ENCODE measurements around the gene TPTE. TPM values are rescaled to one million over a fixed set of nuclear protein-coding genes. Genes with fewer than 3 reads are reported as not detected.
"Not testable (repeated sequence)": the region's sequence is repeated elsewhere in the genome, so short reads cannot be mapped to it uniquely, and the experiment has no call there.

TPTE gene
- total RNA-seq, 2 experiments from 2014 or later, result not detected

DNA sequence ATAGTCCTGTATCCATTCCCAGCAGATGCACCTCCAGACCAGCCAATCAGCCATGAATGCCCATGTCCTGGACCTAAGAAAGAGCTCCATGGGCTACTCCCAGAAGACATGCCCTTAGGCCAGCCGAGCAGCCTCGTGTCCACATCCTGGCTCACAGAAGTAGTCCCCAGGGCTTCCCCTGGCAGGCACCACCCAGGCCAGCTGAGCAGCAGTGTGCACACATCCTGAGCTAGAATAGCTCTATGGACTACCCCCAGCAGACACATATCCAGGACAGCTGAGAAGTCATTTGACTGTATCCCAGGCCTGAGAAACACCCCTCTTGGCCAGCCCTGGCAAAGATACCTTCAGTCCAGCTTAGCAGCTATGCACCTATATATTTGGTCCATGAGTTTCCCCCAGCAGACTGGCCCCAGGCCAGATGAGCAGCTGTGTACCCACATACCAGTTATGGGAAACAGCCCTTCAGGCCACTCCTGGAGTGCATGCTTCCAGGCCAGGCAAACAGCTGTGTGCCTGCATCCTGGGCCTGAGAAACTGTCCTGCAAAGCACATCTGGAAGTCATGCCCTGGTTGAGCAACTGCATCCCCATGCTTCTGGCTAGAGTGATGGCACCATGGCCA, 27.1 kb downstream of the TPTE start:
- H3K4me3 Mint-ChIP-seq; H3K36me3 Mint-ChIP-seq (ENCODE audit: low read depth); intact Hi-C loops (cut with micrococcal nuclease); DNase-seq; H3K27me3 Mint-ChIP-seq (ENCODE audit: low read depth); H3K27ac Mint-ChIP-seq; H3K4me1 Mint-ChIP-seq (ENCODE audit: low read depth); CTCF ChIA-PET: not testable (repeated sequence)
- peaks cover 31% of the 10 kb centered on the region for H3K9me3 Mint-ChIP-seq

DNA sequence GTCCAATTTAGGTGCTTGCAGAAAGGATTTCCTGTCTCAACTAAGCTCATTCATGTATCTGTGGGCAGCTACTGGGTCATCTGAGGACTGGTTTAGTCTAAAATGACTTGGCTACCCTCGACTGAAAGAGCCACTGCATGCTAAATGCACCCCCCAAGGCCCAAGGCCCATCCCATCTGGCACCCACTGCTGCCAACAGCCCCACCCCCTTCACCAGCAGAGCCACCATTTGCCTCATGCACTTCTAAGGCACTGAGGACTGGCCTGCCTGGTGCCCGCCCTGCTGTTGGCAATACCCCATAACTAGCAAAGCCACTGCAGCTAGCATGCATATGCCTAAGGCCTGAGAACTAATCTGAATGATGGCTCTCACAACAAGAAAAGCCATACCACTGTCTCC, 49.4 kb downstream of the TPTE start:
- H3K4me3 Mint-ChIP-seq; H3K36me3 Mint-ChIP-seq (ENCODE audit: low read depth); DNase-seq; intact Hi-C loops (cut with micrococcal nuclease); H3K27me3 Mint-ChIP-seq (ENCODE audit: low read depth); H3K27ac Mint-ChIP-seq; H3K4me1 Mint-ChIP-seq (ENCODE audit: low read depth); CTCF ChIA-PET: not testable (repeated sequence)
- H3K9me3 Mint-ChIP-seq, result peaks cover 17% of the 10 kb centered on the region

GRCh38 chr21:10574531-10575310, 53.3 kb downstream of the TPTE start:
- H3K36me3 Mint-ChIP-seq (ENCODE audit: low read depth); H3K4me3 Mint-ChIP-seq; DNase-seq; H3K27me3 Mint-ChIP-seq (ENCODE audit: low read depth); H3K4me1 Mint-ChIP-seq (ENCODE audit: low read depth); CTCF ChIA-PET; H3K27ac Mint-ChIP-seq; intact Hi-C loops (cut with micrococcal nuclease): not testable (repeated sequence)
- peaks cover 20% of the 10 kb centered on the region for H3K9me3 Mint-ChIP-seq

DNA sequence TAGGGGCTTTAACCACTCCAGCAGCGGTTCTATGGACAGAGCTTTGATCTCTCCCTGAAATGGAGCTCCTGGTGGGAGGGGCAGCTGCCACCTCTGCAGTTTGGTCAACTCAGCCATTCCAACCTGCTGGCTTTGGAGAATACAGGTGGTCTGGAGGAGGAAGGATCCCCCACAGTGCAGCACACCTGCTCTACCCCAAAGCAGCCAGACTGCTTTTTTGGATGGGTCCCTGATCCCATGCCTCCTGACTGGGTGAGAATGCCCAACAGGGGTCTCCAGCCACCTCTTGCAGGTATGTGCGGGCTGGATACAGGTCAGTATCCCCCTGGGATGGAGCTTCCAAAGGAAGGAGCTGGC, 53.9 kb downstream of the TPTE start:
- CTCF ChIA-PET, result no interaction called here
- peaks cover 4% of the 10 kb centered on the region for H3K36me3 Mint-ChIP-seq (ENCODE audit: low read depth)
- H3K4me1 Mint-ChIP-seq (ENCODE audit: low read depth), result no peaks in the 10 kb centered on the region
- H3K27ac Mint-ChIP-seq, result no peak overlapping the region
- intact Hi-C loops (cut with micrococcal nuclease), result no loop called here
- no peaks in the 10 kb centered on the region for H3K27me3 Mint-ChIP-seq (ENCODE audit: low read depth)
- peaks cover 20% of the 10 kb centered on the region for H3K9me3 Mint-ChIP-seq
- H3K4me3 Mint-ChIP-seq, result no peak overlapping the region
- no peak for DNase-seq

GRCh38 chr21:10578910-10579309, 57.5 kb downstream of the TPTE start:
- DNase-seq; H3K27me3 Mint-ChIP-seq (ENCODE audit: low read depth); H3K27ac Mint-ChIP-seq; H3K36me3 Mint-ChIP-seq (ENCODE audit: low read depth); intact Hi-C loops (cut with micrococcal nuclease); H3K4me3 Mint-ChIP-seq; CTCF ChIA-PET; H3K4me1 Mint-ChIP-seq (ENCODE audit: low read depth): not testable (repeated sequence)
- H3K9me3 Mint-ChIP-seq, result peaks cover 20% of the 10 kb centered on the region

DNA sequence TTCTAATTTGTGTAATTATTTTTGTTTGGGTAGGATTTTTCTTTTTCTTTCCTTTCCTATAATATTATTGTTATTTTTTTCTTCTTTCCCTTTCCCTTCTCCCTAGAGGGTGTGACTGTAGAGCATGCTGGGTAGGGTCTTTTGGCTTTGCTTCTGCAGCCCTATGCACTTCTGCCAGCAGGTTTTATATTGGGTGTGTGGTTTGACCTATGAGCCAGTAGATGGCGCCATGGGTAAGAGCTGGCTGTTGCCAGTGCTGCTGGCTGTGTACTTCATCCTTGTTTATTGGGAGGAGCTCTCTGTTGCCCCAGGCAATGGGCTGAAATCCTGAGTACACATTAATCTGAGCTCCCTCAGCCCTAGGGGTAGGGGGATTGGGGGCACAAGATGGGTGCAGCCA, 67.7 kb downstream of the TPTE start:
- H3K27me3 Mint-ChIP-seq (ENCODE audit: low read depth); H3K9me3 Mint-ChIP-seq; DNase-seq; intact Hi-C loops (cut with micrococcal nuclease); H3K27ac Mint-ChIP-seq; H3K4me3 Mint-ChIP-seq; H3K4me1 Mint-ChIP-seq (ENCODE audit: low read depth); H3K36me3 Mint-ChIP-seq (ENCODE audit: low read depth); CTCF ChIA-PET: not testable (repeated sequence)

DNA sequence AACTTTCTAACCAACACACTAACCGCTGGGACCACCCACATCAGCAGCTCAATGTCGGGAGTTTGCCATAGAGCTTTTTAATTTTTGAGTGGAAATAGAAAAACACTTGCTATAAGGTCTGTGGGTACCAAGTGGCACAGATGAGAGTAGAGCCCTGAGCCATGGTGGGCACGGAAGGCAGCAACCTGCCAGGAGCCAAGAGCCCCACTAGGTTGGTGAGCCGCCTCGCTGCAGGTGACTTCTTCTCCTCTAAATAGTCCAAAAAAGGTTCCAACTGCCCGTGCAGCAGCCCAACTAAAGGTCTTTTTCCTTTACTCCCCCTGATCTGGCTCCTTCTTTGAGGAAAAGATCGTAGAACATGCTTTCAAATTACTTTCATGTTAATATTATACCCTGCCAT, 85.7 kb downstream of the TPTE start:
- H3K27ac Mint-ChIP-seq; H3K4me1 Mint-ChIP-seq (ENCODE audit: low read depth); H3K36me3 Mint-ChIP-seq (ENCODE audit: low read depth); H3K27me3 Mint-ChIP-seq (ENCODE audit: low read depth); H3K9me3 Mint-ChIP-seq; DNase-seq; intact Hi-C loops (cut with micrococcal nuclease); CTCF ChIA-PET; H3K4me3 Mint-ChIP-seq: not testable (repeated sequence)

DNA sequence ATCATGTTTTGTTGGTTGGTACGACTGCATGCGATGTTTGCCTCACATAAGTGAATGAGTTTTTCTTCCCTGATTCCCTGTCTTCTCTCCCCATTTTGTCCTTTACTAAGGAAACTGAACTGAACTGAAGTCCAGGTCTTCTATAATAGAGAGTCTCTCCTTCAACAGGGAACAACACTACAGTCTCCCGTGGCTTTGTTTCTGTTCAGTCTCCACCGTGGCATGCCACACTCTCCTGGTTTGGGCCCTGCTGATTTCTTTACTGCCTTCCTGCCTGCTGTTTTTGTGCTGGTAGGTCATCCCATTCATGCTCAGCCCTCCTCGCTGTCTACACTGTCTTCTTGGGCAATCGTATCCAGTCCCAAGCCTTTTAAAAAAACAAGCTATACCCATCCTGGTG, 92.9 kb downstream of the TPTE start:
- H3K36me3 Mint-ChIP-seq (ENCODE audit: low read depth); H3K4me3 Mint-ChIP-seq; H3K27me3 Mint-ChIP-seq (ENCODE audit: low read depth); intact Hi-C loops (cut with micrococcal nuclease); CTCF ChIA-PET; H3K9me3 Mint-ChIP-seq; H3K27ac Mint-ChIP-seq; H3K4me1 Mint-ChIP-seq (ENCODE audit: low read depth); DNase-seq: not testable (repeated sequence)

DNA sequence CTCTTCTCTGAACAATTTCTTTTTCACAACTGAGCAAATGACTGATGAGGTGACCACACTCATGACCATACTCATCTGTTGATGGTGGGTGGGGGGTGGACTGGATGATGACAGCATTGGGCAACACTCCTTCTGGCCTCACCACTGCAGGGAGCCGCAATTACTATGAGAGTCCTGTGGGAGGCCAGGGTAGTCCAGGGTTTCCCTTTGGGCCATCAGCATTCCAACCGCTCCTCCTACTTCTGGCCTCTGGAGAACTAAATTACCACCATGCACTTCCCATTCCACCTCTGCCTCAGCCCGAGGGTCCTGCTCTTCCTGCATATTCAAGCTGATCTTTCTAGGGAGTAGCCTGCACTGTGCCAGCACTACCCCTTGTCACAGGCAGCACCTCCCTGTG, 94.7 kb downstream of the TPTE start:
- H3K9me3 Mint-ChIP-seq; H3K27ac Mint-ChIP-seq; DNase-seq; H3K4me1 Mint-ChIP-seq (ENCODE audit: low read depth); H3K4me3 Mint-ChIP-seq; H3K27me3 Mint-ChIP-seq (ENCODE audit: low read depth); CTCF ChIA-PET; intact Hi-C loops (cut with micrococcal nuclease); H3K36me3 Mint-ChIP-seq (ENCODE audit: low read depth): not testable (repeated sequence)

DNA sequence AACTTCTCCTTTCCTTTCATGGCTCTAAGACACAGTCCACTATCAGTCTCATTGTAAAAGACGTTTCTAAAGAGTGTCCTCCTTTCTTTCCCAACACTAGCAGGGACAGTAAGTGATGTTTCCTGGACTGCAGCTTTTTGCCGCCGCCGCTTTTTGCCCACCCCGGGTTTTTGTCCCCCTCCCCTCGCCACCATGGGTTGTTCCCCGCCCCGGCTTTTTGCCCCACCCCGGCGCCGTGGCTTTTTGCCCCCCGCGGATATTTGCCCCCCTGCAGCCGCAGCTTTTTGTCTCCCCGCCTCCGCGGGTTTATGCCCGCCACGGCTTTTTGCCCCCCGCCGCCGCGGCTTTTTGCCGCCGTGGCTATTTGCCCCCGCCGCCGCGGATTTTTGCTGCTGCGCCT, 95.2 kb downstream of the TPTE start:
- intact Hi-C loops (cut with micrococcal nuclease), result no loop called here
- H3K27ac Mint-ChIP-seq, result no peak overlapping the region
- H3K36me3 Mint-ChIP-seq (ENCODE audit: low read depth), result no peaks in the 10 kb centered on the region
- CTCF ChIA-PET, result no interaction called here
- no peak overlapping the region for H3K4me3 Mint-ChIP-seq
- peaks cover 4% of the 10 kb centered on the region for H3K9me3 Mint-ChIP-seq
- DNase-seq, result no peak
- H3K4me1 Mint-ChIP-seq (ENCODE audit: low read depth), result no peaks in the 10 kb centered on the region
- no peaks in the 10 kb centered on the region for H3K27me3 Mint-ChIP-seq (ENCODE audit: low read depth)

DNA sequence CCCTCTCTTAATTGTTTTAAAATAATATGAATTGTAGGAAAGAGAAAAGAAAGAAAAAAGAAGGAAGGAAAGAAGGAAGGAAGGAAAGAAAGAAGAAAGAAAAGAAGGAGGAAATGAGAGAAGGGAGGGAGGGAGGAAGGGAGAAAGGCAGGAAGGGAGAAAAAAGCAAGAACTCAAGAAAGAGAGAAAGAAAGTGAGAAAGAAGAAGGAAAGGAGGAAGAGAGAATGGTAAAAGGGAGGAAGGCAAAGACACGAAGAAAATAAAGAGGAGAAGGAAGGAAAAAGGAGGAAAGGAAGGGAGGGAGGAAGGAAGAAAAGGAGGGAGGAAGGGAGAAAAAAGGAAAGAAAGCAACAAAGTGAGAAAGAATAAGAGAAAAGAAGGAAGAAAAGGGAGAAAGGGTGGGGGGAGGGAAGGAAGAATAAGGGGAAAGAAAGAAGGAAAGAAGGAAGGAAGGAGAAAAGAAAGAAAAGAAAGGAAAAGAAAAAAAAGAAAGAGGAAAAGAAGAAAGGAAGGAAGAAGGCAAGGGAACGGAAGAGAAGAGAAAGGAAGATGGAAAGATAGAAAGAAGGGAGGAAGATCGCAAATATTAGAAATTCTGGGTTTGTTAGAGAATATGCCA, 95.9 kb downstream of the TPTE start:
- H3K4me1 Mint-ChIP-seq (ENCODE audit: low read depth); H3K4me3 Mint-ChIP-seq; CTCF ChIA-PET; intact Hi-C loops (cut with micrococcal nuclease); DNase-seq; H3K27me3 Mint-ChIP-seq (ENCODE audit: low read depth); H3K36me3 Mint-ChIP-seq (ENCODE audit: low read depth); H3K9me3 Mint-ChIP-seq; H3K27ac Mint-ChIP-seq: not testable (repeated sequence)

DNA sequence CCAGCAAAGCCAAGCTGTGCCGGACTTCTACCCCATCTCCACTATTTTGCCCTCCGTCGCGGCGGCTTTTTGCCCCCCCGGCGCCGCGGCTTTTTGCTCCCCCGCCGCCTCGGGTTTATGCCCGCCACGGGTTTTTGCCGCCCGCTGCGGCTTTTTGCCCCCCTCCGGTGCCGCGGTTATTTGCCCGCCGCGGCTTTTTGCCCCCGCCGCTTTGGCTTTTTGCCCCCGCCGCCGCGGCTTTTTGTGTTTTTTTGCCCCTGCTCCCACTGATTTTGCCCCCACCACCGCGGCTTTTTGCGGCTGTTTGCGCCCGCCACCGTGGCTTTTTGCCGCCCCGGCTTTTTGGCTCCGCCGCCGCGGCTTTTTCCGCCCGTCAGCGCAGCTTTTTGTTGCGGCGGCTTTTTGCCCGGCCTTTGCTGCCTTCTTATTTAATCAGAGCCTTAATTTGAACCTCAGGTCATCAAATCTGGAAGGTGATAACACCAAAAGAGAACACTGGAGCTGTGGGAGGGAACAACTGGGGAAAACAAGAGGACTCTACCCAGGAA, 106.0 kb downstream of the TPTE start:
- peaks cover 1% of the 10 kb centered on the region for H3K9me3 Mint-ChIP-seq
- H3K4me1 Mint-ChIP-seq (ENCODE audit: low read depth), result no peaks in the 10 kb centered on the region
- no peak for DNase-seq
- CTCF ChIA-PET, result no interaction called here
- H3K27me3 Mint-ChIP-seq (ENCODE audit: low read depth), result no peaks in the 10 kb centered on the region
- no peak overlapping the region for H3K4me3 Mint-ChIP-seq
- no peak overlapping the region for H3K27ac Mint-ChIP-seq
- no peaks in the 10 kb centered on the region for H3K36me3 Mint-ChIP-seq (ENCODE audit: low read depth)
- intact Hi-C loops (cut with micrococcal nuclease), result no loop called here

GRCh38 chr21:10629239-10629638, 107.9 kb downstream of the TPTE start:
- DNase-seq; H3K27ac Mint-ChIP-seq; H3K4me3 Mint-ChIP-seq; intact Hi-C loops (cut with micrococcal nuclease); CTCF ChIA-PET; H3K4me1 Mint-ChIP-seq (ENCODE audit: low read depth); H3K27me3 Mint-ChIP-seq (ENCODE audit: low read depth); H3K9me3 Mint-ChIP-seq; H3K36me3 Mint-ChIP-seq (ENCODE audit: low read depth): not testable (repeated sequence)
